Measurements from ENCODE around the gene IDUA.

DNA sequence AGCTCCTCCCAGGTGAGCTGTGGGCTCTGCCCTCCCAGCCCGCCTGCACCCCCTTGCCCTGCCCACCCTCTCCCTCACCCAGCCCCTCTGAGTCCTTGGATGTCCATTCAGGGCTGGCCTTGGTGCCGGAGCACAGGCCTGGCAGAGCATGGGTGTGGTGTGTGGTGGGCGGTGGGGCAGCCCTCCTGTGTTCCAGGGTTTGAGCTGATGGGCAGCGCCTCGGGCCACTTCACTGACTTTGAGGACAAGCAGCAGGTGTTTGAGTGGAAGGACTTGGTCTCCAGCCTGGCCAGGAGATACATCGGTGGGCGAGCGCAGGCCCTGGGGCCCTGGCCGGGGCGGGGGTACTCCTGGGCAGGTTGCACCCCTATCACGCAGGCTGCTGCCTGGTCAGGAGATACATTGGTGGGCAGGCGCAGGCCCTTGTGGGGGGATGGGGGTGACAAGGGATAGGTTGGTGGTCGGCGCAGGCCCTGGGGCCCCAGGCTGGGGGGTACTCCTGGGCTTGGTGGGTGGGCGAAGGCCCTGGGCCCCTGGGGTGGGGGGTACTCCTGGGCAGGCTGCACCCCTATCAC lies 13.9 kb downstream of the IDUA start:
- no peak for TF ChIP-seq POLR2A (IDR thresholded peaks at IDR 0.05)
- TF ChIP-seq, protein P1, sequence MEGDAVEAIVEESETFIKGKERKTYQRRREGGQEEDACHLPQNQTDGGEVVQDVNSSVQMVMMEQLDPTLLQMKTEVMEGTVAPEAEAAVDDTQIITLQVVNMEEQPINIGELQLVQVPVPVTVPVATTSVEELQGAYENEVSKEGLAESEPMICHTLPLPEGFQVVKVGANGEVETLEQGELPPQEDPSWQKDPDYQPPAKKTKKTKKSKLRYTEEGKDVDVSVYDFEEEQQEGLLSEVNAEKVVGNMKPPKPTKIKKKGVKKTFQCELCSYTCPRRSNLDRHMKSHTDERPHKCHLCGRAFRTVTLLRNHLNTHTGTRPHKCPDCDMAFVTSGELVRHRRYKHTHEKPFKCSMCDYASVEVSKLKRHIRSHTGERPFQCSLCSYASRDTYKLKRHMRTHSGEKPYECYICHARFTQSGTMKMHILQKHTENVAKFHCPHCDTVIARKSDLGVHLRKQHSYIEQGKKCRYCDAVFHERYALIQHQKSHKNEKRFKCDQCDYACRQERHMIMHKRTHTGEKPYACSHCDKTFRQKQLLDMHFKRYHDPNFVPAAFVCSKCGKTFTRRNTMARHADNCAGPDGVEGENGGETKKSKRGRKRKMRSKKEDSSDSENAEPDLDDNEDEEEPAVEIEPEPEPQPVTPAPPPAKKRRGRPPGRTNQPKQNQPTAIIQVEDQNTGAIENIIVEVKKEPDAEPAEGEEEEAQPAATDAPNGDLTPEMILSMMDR (IDR thresholded peaks at IDR 0.05) = no peak
- no peak for TF ChIP-seq EP300 (IDR thresholded peaks at IDR 0.05)

Measured in tibial nerve (tissue), 4 donors.